ENCODE data around the gene GPS1. TPM values are rescaled to one million over a fixed set of nuclear protein-coding genes. Genes with fewer than 3 reads are reported as not detected.

The GPS1 gene
- total and polyA plus RNA-seq, 10 of the 15 experiments (the other 5 are each of a cell fraction or from before 2014, with no cell fraction given) = 2.2 to 146 (median 77.7) TPM

- BruUV-seq (replicated peaks) = no TSS peak
- Histone ChIP-seq H3K27ac (ENCODE audit: control insufficient read depth, insufficient read depth) (peak overlapping the region; percentile 89; the same call in 1 of the 2 replicates), H3K9me3 (replicated peaks; ENCODE audit: control insufficient read depth, insufficient read depth, low read length) (no peaks in the 10 kb centered on the region), H3K4me1 (ENCODE audit: control insufficient read depth, insufficient read depth, low read length) (peaks cover 10% of the 10 kb centered on the region), H3K4me2 (ENCODE audit: control insufficient read depth, insufficient read depth) (peak overlapping the region; percentile 89), H3K9ac (ENCODE audit: control insufficient read depth, insufficient read depth, low read length) (peak overlapping the region; percentile 78), H2AFZ (ENCODE audit: control insufficient read depth, low read depth, low read length) (peak overlapping the region; percentile 66), H3K79me2 (ENCODE audit: control insufficient read depth, insufficient read depth, low read length) (peaks cover 5% of the 10 kb centered on the region), H3K27me3 (replicated peaks in 1 of 2; ENCODE audit: control insufficient read depth in 2 of 2, insufficient read depth in 2 of 2, low read length in 1 of 2) (no peaks in the 10 kb centered on the region), H3K36me3 (ENCODE audit: control insufficient read depth in 2 of 2, insufficient read depth in 2 of 2, low read length in 1 of 2) (no peaks in the 10 kb centered on the region; a peak in 2 of 4 replicates), H3K4me3 (peak overlapping the region; percentile 81), H4K20me1 (ENCODE audit: control insufficient read depth, insufficient read depth) (no peaks in the 10 kb centered on the region)
- RAD21 ChIA-PET (ENCODE audit: unreplicated experiment) = interaction anchor here (0.8 kb wide), 1 partner anchor 77 kb away, joined by 3 read pairs; no protein-coding TSS in a partner anchor
- 38% methylated on average over 23 of the region's 23 CpGs for WGBS (ENCODE audit: insufficient coverage, insufficient replicate concordance, low lambda C conversion rate, missing lambda C conversion rate)
- ATAC-seq (no peak), FAIRE-seq (no peak), DNase-seq (ENCODE audit: low read depth, low spot score) (no peak)
- intact Hi-C loops (cut with micrococcal nuclease; ENCODE audit: unreplicated experiment) = loop anchor here (5.0 kb wide), 1 partner anchor 61 kb away; the partner anchor contains the start of gene FASN
- POLR2A ChIA-PET = interaction anchor here (0.5 kb wide), 1 partner anchor 68 kb away, joined by 3 read pairs; no protein-coding TSS in a partner anchor
- CTCF ChIA-PET = interaction anchor here (1.4 to 1.6 kb wide), 2 partner anchors 14 to 77 kb away, joined by 4 to 11 read pairs; no protein-coding TSS in a partner anchor
- in situ Hi-C loops (cut with MboI) = loop anchor here (5.0 kb wide), 1 partner anchor 121 kb away; no protein-coding TSS in a partner anchor
- SMC1A ChIA-PET (ENCODE audit: uncharacterized antibody, unreplicated experiment) = no interaction called here
- TF ChIP-seq RFX5 (IDR thresholded peaks at IDR 0.05; ENCODE audit: low read depth, low read length) = no peak
- TF ChIP-seq ASH2L (IDR thresholded peaks at IDR 0.05; ENCODE audit: borderline replicate concordance, low read depth) = no peak
- TF ChIP-seq ZBTB40 (IDR thresholded peaks at IDR 0.05; ENCODE audit: borderline replicate concordance) = no peak
- no peak for TF ChIP-seq POLR2AphosphoS2 (IDR thresholded peaks at IDR 0.05; ENCODE audit: low read depth, low read length)
- TF ChIP-seq SKIL (IDR thresholded peaks at IDR 0.05; ENCODE audit: low read depth, poor library complexity, severe bottlenecking) = no peak
- TF ChIP-seq NR2C1 (IDR thresholded peaks at IDR 0.05) = no peak
- TF ChIP-seq LARP7 (IDR thresholded peaks at IDR 0.05) = no peak
- TF ChIP-seq REST (IDR thresholded peaks at IDR 0.05; ENCODE audit: low read depth, low read length) = no peak
- TF ChIP-seq BACH1 (IDR thresholded peaks at IDR 0.05; ENCODE audit: borderline replicate concordance) = no peak
- no peak for TF ChIP-seq ESRRA (IDR thresholded peaks at IDR 0.05; ENCODE audit: low read length)
- TF ChIP-seq KLF5 (IDR thresholded peaks at IDR 0.05; ENCODE audit: partially characterized antibody) = no peak
Observed at GRCh38 chr17:82036634-82037091, 15.0 kb upstream of the GPS1 start.
